GM18511 (cell line): ENCODE results near the gene MAPK11.
A peak's percentile ranks its signal among the peaks of the same experiment; 100 is the strongest.

Source experiments
- ATAC-seq: cut with Tn5 transposase; IDR thresholded peaks from one replicate; pipeline ENCODE4 v1.9.1; 2021; ENCODE audit warnings: mild to moderate bottlenecking, moderate library complexity; ENCODE audit not compliant: unreplicated experiment

The MAPK11 gene

GRCh38 chr22:50250555-50251476, 19.4 kb downstream of the MAPK11 start, which contains the start of gene HDAC10:
HDAC10 (minus strand) TSS chr22:50251265; CDS start chr22:50251032, 233 bp downstream.
- peak; percentile 69 for ATAC-seq

GRCh38 chr22:50250249-50250554, 20.0 kb downstream of the MAPK11 start:
- no peak for ATAC-seq

- ATAC-seq = no peak
Measured at GRCh38 chr22:50249341-50250248, 20.6 kb downstream of the MAPK11 start.

GRCh38 chr22:50248196-50249081, 21.7 kb downstream of the MAPK11 start:
- ATAC-seq = no peak

- ATAC-seq = no peak
Measured at GRCh38 chr22:50247748-50248147, 22.4 kb downstream of the MAPK11 start.

GRCh38 chr22:50246242-50247175, 23.7 kb downstream of the MAPK11 start:
- ATAC-seq = no peak

- ATAC-seq = peak; percentile 6
Measured at GRCh38 chr22:50245214-50246072, 24.7 kb downstream of the MAPK11 start.

- ATAC-seq = peak; percentile 84
Measured at GRCh38 chr22:50244420-50245213, 25.6 kb downstream of the MAPK11 start, which contains the start of gene TUBGCP6. TUBGCP6 (minus strand) TSS chr22:50245023; CDS start chr22:50244459, 564 bp downstream.

GRCh38 chr22:50243685-50244419, 26.3 kb downstream of the MAPK11 start:
- ATAC-seq = no peak

GRCh38 chr22:50242406-50242949, 27.7 kb downstream of the MAPK11 start:
- ATAC-seq = no peak

GRCh38 chr22:50238755-50239154, 31.4 kb downstream of the MAPK11 start:
- ATAC-seq = no peak

GRCh38 chr22:50236731-50237409, 33.3 kb downstream of the MAPK11 start:
- ATAC-seq = no peak

GRCh38 chr22:50233223-50233622, 37.0 kb downstream of the MAPK11 start:
- ATAC-seq = no peak

GRCh38 chr22:50232481-50233151, 37.6 kb downstream of the MAPK11 start:
- no peak for ATAC-seq

GRCh38 chr22:50229370-50229769, 40.8 kb downstream of the MAPK11 start:
- no peak for ATAC-seq

- ATAC-seq = no peak
Measured at GRCh38 chr22:50228366-50228765, 41.8 kb downstream of the MAPK11 start.
